HFF-Myc (cell line): ENCODE measurements around the gene FYCO1.

ENCODE experiments used
- DNase-seq: peaks from one replicate; pipeline ENCODE4 v3.0.0-alpha.2; 2011; ENCODE audit warnings: low read depth; ENCODE audit errors: extremely low read depth
- H3K4me3 ChIP-seq: replicated peaks from 2 replicates; pipeline ENCODE4 v1.5.1; 2011; ENCODE audit warnings: low read depth, mild to moderate bottlenecking, control low read depth, low read length
- CTCF ChIP-seq: IDR thresholded peaks from 2 replicates; pipeline ENCODE4 v1.5.1; 2012; ENCODE audit warnings: mild to moderate bottlenecking, low read depth, low read length, control low read depth; ENCODE audit errors: missing control alignments

The FYCO1 gene

DNA sequence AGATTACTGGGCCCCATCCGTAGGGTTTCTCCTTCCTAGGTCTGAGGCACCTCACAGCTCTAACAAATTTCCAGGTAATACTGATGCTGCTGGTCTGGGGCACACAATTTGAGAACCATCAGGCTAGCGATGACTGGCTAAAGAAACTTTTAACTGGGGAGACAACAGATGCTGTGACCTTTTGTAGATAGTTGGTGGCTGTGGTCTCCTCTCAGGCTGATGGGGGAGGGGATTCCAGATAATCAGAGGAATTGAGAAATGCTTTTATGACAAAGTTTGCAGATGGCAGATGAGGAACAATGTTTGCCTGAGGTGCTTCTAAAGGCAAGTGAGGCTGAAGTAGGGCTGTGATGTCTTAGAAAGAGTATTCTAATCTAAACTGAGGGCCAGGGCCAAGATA is 123.1 kb downstream of the FYCO1 start:
- TF ChIP-seq CTCF, result no peak

DNA sequence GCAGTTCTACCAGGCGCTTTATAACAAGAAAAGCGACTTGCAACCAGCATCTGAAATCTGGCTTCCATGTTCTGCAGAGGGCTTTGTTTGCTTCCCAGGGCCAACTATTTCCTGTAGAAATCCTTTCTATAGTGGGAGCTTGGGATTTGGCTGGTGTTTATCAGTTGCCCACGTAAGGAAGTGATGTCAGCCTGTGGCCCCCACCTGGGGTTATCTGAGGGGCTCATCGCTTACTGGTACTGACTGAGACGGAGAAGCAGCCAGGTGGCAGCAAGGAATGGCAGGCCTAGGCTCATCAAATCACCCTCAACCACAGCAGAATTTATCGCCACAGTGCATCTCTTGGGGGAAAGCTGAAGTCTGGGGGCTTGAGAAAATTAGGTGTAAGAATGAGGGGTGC is 123.8 kb downstream of the FYCO1 start:
- no peak for TF ChIP-seq CTCF
- DNase-seq, result no peak
- H3K4me3 ChIP-seq, result no peak overlapping the region

More for the DNA sequence above, 123.1 kb downstream of the FYCO1 start:
- H3K4me3 ChIP-seq, result no peak overlapping the region
- no peak for DNase-seq

DNA sequence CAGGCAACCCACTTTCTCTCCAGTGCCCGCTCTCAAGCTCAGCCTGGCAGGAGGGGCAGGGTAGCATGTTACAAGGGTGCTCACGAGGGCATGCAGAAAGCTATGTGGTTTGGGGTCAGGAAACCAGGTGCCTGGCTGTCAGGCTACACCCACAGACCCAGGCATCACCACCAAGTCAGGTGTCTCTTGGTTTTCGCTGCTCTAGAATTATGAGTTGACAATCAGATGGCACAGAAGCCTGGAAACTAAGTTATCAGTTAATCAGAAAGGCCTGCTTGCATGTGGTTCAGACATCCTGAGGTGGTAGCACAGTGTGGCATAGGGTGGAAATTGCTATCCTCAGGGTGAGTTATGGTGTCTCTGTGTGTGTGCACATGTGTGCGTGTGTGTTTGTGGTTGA is 125.5 kb downstream of the FYCO1 start:
- no peak for TF ChIP-seq CTCF
- DNase-seq, result no peak
- no peak overlapping the region for H3K4me3 ChIP-seq

DNA sequence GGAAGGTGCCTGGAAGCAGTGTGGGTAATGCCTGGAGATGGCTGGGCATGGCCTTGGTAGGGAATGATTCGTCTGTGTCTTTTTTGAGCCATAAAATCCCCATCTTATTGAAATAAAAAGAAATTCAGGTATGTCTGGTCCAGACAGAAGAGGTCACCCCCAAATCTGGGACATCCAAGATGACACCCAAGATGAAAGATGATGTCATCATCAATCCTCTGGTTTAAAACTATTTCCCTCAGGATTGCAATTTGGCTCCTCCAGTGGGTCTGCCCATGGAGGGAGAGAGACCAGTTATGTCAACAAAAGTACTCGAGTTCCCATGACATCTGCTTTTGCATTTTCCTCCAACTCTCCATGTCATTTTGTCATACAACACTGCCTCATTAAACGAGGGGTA is 126.0 kb downstream of the FYCO1 start:
- DNase-seq, result no peak
- no peak for TF ChIP-seq CTCF
- no peak overlapping the region for H3K4me3 ChIP-seq

DNA sequence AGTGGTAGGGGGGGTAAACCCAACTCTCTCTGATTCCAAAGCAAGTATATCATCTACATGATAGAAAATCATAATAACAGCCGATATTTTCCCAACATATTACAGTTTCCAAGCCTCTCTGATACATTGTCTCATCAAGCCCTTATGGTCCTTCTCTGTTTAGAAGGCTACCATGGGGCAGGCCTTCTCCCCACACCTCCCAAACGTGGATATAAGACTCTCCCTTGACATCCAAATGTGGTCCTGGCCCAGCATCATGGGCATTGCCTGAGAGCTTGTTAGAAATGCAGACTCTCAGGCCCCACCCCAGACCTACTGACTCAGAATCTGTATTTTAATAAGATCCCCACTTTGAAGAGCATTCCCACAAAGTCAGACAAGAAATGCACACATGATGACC is 127.0 kb downstream of the FYCO1 start:
- no peak for TF ChIP-seq CTCF
- DNase-seq, result no peak
- no peak overlapping the region for H3K4me3 ChIP-seq

GRCh38 chr3:45868213-45868612 is 127.4 kb downstream of the FYCO1 start:
- no peak for TF ChIP-seq CTCF
- H3K4me3 ChIP-seq, result no peak overlapping the region
- DNase-seq, result no peak
